Endothelial cell of hepatic sinusoid (primary cell): ENCODE results near the gene SCFD2.
"Not testable (repeated sequence)": the region's sequence is repeated elsewhere in the genome, so short reads cannot be mapped to it uniquely, and the experiment has no call there.

Experiments used
- in situ Hi-C: cut with HindIII; loops from 2 replicates; pipeline ENCODE4 v1.10.0; 2017; ENCODE audit warnings: low sequenced_read_pairs

SCFD2 gene

DNA sequence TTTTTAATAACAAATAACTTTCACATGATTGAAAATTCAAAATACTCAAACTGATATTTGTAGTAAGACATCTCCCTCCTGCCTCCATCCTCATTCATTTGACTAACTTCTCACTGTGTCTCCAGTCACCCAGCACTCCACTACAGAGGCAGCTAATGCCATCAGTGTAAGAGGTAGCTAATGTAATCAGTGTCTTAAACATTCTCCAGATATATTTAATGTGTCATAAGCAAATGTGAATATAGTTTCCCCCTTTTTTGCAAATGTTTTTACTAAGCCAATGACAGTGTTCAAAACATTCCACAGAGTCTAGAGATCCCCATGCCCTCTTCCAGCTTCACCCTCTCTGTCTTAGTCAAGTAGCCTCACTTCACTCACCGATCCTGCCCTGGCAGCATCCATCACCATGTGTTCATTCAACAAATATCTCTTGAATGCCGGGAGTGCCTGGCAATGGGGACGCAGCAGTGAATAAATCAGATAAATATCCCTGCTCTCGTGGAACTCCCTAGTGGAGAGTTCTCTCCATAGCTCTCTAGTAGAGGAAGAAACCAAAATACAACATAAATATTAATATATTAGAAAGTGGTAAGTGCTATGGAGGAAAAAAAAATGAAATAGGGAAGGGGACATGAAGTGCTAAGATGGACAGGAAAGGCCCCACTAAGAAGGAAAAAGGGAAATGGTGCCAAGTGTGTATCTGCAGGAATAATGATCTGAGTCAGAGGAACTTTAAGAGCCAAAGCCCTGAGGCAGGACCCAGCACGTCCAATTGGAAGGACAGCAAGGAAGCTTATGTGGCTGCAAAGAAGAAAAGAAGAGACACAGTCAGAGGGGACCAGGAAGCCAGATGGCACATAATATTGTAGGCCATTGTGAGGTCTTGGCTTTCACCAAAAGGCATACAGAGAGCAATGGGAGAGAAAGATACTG lies 18.7 kb downstream of the SCFD2 start:
- in situ Hi-C loops = no loop called here

GRCh38 chr4:53346392-53346791 lies 19.5 kb downstream of the SCFD2 start:
- in situ Hi-C loops = not testable (repeated sequence)

DNA sequence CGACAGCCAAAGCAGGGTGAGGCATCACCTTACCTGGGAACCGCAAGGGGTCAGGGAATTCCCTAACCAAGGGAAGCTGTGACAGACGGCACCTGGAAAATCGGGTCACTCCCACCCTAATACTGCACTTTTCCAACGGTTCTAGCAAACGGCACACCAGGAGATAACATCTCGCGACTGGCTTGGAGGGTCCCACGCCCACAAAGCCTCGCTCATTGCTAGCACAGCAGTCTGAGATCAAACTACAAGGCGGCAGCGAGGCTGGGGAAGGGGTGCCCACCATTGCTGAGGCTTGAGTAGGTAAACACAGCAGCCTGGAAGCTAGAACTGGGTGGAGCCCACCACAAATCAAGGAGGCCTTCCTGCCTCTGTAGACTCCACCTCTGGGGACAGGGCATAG lies 25.7 kb downstream of the SCFD2 start:
- in situ Hi-C loops = not testable (repeated sequence)

GRCh38 chr4:53334916-53335315 lies 30.9 kb downstream of the SCFD2 start:
- in situ Hi-C loops = not testable (repeated sequence)

DNA sequence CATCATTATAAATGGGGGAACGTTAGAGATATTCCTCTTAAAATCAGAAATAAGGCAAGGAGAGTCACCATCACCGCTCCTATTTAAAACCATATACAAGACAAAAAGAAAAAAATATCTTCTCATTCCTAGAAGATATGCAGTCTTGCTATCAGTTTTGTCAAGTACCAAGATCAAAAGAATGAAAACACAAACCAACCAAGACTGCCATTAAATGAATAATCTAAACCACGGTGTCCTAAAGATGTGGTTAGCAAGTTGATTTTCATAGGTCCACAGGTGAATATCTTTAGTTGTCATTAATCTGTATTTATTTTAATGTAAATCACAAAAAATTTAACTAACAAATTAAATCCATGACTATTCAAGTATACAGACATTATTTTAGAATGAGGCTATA lies 39.3 kb downstream of the SCFD2 start:
- in situ Hi-C loops = no loop called here

DNA sequence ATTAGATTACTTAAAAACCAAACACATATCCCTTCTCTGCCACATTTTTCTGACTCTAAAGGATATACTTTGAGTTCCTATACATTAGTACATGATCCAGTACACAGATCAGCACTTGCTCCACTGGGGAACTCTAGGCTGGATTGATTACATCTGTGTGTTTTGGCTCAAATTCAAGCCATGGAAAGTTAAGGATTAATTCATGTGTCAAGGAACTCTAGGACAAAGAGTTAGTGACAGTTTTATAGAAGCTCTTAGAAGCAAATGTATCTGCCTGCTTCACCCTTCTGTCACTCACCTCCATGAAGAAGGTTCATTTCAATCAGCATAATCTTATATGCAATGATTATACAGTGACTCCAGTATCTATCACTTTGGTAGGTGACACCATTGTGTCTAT lies 43.2 kb downstream of the SCFD2 start:
- in situ Hi-C loops = no loop called here

DNA sequence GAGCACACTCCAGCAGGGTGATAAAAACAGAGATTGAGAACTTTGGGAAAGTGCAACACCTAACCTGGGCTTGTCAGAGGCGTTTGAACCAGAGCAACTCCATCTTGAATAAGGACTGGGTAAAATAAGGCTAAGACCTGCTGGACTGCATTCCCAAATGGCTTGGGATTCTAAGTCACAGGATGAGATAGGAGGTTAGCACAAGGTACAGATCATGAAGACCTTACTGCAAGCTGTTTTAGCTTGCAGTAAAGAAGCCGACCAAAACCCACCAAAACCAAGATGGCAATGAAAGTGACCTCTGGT lies 43.9 kb downstream of the SCFD2 start:
- in situ Hi-C loops = no loop called here

GRCh38 chr4:53321151-53321983 lies 44.5 kb downstream of the SCFD2 start:
- in situ Hi-C loops = no loop called here

GRCh38 chr4:53315300-53315699 lies 50.6 kb downstream of the SCFD2 start:
- in situ Hi-C loops = no loop called here

DNA sequence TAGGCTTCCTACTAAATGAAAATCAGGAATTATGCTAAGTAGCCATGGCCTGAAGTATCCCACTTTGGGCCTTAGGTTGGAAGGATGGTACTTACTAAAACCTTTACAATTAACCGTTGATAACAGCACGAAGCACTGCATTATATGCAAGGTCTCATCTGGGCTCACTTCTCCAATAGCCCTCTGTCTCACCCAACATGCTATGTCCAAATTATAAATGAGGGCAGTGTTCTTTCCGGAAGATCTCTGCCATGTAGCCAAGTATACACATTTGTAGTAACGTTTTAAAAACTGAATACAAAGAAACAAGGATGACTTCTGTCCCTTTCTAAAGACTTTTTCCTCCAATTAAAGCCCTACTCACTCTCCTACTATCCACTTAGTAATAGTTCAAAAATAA lies 51.6 kb downstream of the SCFD2 start:
- in situ Hi-C loops = no loop called here

GRCh38 chr4:53313510-53313909 lies 52.4 kb downstream of the SCFD2 start:
- in situ Hi-C loops = no loop called here

DNA sequence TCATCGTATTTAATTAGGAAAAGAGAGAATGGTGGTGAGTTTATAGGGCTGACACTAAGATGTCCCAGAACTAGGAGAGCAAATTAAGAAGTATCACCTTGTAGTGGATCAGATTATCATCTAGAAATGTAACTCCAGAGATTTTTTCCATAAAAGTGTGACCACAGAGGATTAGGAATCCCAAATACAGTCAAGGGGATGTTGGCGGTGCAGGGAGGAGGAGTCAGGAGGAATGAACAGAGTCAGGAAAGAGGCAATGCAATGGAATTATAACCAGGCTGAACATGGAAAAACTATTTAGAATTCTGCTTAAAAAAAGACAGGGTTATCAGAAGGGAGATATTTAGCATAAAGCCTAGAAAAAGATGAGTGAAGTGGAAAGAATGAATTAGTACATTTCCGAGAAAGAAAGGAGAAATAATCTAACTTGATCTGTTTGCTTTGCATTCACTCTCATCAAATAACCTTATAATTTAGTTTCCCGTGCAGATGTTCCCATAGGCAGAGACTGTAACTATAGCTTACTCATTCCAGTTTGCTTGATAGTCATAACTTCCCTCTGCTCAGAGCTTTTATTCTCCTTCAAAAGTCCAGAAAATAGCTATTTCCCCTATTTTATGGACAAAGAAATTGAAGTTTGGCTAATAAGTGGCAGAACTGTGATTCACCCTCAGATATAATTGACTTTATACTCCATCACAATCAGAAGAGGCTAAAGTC lies 56.4 kb downstream of the SCFD2 start:
- in situ Hi-C loops = no loop called here

- in situ Hi-C loops = no loop called here
These were observed 57.8 kb downstream of the SCFD2 start for GRCh38 chr4:53307819-53308780.

DNA sequence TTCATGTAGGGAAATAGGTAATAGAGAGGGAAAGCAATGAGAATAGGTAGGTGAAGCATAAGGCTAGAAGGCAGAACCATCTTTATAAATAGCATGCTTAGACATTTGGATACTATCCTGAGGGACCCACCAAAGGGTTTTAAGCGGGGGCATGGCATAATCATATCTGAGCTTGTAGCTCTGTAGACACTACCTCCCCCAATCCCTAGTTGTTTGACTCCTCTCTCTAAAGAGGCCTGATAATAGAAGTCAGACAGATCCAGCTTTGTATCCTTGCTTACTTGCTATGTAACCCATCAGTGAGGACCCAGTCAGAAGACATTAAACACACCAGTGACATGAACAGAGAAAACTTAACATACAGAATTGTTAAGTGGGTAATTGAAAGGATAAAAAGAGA lies 58.7 kb downstream of the SCFD2 start:
- in situ Hi-C loops = no loop called here

DNA sequence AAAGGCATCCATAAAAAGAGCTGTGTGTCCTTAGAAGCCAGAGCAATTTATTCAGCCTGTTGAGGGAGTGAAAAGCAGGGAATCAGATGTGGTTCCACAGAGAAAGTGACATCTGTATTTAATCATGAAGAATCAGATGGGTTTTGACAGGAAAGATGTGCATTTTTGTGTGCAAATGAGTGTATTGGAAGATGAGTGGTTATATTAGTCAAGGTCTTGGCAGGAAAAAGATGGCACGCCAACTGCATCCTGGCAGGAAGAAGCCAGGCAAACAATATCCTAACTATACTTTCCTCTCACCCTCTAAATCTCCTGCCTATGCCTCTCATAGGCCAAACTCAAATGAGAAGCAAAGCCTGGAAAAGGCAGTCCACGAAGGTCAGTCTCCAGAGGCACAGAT lies 59.1 kb downstream of the SCFD2 start:
- in situ Hi-C loops = no loop called here

GRCh38 chr4:53292209-53292608 lies 73.7 kb downstream of the SCFD2 start:
- in situ Hi-C loops = not testable (repeated sequence)

GRCh38 chr4:53281438-53281837 lies 84.4 kb downstream of the SCFD2 start:
- in situ Hi-C loops = no loop called here

DNA sequence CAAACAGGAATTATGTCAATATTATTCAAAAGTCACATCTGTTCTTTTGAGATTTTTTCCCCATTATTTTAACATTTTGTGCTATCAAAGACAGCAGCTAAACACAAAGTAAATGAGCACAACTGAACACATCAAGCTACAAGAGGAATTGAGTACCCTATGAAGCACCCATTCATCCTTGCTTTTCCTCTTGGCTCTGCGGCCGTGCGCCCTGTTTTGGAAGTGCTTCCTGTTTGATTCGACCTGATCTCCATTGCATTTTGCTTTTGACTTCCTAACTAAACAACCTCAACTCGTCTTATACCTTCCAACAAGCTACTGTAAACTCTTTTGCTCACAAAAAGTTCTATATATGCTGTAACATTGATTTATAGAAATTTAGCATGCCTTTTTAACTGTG lies 85.0 kb downstream of the SCFD2 start:
- in situ Hi-C loops = no loop called here

DNA sequence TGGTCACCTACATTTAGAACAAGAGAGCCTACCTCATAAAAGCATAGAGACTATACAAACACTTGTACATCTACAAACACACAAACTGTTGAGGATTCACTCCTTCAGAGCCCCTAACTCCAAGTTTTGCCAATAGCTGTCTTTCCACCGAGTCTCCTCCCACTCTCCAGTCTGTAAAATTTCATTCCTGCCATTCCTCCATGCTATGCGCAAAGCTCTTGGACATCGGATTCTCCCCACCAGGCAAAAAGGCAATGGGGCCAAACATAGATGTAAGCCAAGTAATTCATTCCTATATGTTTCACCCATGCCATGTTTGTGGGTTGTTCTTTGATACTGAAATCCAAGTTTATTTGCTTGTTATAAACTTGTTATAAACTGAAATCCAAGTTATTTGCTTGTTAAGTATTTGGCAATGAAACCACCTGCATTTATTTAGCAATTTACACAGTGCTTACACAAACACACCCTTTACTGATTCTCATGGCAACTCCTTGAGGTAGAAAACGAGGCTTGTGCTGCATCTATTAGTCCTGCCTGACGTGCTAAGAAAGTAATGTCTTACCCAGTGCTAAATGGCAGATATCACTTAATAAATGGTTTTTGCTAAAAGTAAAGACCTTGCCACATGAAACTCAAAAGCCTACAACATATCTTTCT lies 91.1 kb downstream of the SCFD2 start:
- in situ Hi-C loops = no loop called here

- in situ Hi-C loops = no loop called here
These were observed 92.1 kb downstream of the SCFD2 start for GRCh38 chr4:53273726-53274125.
